GM19099 (cell line): ENCODE results near the gene EVC2.

ENCODE experiments used
- POLR2A ChIP-seq: IDR thresholded peaks from 3 replicates; pipeline ENCODE4 v1.6.1; 2011; ENCODE audit warnings: low read depth; ENCODE audit not compliant: insufficient read length; ENCODE audit errors: extremely low read depth

The EVC2 gene

DNA sequence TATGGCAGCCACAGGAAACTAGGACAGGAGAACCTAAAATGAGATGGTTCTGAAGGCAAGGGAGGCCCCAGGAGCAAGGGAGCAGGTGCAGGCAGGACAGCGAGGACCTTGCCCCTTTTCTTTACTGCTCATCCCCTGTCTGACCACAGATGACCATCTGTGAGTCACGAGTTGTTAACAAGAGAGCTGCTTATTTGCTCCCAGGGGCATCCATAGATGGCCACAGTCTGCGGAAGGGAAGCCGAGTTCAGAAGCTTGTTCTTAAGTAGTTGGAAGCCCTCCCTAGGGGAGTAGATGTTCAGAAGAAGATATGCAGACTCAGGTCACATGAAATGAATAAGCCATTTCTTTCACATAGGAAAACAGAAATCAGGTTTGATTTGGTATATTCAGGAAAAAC, 69.4 kb downstream of the EVC2 start:
- TF ChIP-seq POLR2A = no peak

GRCh38 chr4:5638316-5638715, 70.0 kb downstream of the EVC2 start:
- no peak for TF ChIP-seq POLR2A

- TF ChIP-seq POLR2A = no peak
Measured at GRCh38 chr4:5636766-5637670, 71.3 kb downstream of the EVC2 start.

GRCh38 chr4:5635826-5636195, 72.5 kb downstream of the EVC2 start:
- no peak for TF ChIP-seq POLR2A

- TF ChIP-seq POLR2A = no peak
Measured at GRCh38 chr4:5632571-5632970, 75.8 kb downstream of the EVC2 start.

DNA sequence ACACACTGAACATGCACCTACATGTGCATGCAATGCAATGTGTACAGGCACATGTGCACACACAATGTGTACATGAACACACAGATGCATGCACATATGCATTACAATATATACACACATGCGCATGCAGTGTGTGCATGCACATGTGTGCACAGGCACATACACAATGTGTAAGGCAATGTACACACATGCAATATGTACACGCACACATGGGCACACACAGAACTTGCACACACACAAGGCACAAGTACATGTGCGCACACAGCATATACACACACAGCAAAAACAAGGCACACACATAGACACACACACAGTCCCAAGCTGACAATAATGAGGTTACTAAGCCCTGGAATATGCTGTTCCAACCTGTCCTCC, 76.3 kb downstream of the EVC2 start:
- TF ChIP-seq POLR2A = no peak

DNA sequence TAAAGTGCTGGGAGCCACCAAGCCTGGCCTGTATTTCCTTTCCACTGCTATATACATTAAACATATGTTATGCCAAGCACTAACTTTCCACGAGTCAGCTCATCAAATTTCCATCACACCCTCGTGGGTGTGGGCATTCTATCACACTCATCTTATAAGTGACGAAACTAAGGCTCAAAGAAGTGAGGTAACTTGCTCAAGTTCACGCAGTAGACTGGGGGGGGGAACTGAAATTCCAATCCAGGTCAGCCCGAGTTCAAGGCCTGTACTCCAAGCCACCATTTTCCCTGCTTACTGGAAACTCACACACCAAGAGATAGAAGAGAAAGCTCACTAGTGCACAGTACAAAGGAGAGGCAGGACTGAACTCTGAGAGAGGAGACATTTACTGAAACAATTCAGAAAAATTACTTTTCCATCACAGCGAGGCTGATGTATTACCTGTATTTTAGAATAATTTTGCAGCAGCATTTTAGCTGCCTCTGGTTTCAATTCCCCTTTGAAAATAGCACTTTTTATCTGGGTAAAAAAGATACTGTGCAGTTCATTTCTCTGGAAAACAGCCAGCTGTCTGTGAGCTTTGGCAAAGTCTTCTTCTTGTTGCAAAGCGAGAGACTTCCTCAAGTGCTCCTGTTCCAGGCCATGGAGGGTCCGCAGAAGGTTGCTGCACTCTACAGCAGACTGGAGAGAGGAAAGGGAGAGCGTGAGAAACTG, 76.8 kb downstream of the EVC2 start:
- TF ChIP-seq POLR2A = no peak

DNA sequence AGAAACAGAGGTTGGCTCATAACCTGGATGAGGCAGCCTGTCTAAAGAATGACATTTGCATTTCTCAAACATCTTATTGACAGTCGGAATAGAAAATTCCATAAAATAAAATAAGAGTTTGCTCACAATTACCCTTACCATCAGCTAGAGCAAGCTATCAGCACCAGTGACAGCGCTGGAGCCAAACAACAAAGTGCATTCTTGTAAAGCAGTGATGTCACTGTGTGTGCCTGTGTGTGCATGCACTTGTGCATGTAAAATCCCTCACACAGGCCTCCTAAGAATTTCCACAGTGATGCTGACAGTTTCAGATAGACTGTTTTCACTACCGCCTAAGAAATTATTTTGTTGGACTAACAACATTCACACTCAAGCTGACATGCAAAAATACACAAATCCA, 77.6 kb downstream of the EVC2 start:
- TF ChIP-seq POLR2A = no peak

- TF ChIP-seq POLR2A = no peak
Measured at GRCh38 chr4:5629542-5629941, 78.8 kb downstream of the EVC2 start.

GRCh38 chr4:5626913-5627312, 81.4 kb downstream of the EVC2 start:
- no peak for TF ChIP-seq POLR2A

- no peak for TF ChIP-seq POLR2A
Measured at GRCh38 chr4:5622596-5622995, 85.8 kb downstream of the EVC2 start.

- no peak for TF ChIP-seq POLR2A
Measured at GRCh38 chr4:5619913-5620625, 88.3 kb downstream of the EVC2 start.

DNA sequence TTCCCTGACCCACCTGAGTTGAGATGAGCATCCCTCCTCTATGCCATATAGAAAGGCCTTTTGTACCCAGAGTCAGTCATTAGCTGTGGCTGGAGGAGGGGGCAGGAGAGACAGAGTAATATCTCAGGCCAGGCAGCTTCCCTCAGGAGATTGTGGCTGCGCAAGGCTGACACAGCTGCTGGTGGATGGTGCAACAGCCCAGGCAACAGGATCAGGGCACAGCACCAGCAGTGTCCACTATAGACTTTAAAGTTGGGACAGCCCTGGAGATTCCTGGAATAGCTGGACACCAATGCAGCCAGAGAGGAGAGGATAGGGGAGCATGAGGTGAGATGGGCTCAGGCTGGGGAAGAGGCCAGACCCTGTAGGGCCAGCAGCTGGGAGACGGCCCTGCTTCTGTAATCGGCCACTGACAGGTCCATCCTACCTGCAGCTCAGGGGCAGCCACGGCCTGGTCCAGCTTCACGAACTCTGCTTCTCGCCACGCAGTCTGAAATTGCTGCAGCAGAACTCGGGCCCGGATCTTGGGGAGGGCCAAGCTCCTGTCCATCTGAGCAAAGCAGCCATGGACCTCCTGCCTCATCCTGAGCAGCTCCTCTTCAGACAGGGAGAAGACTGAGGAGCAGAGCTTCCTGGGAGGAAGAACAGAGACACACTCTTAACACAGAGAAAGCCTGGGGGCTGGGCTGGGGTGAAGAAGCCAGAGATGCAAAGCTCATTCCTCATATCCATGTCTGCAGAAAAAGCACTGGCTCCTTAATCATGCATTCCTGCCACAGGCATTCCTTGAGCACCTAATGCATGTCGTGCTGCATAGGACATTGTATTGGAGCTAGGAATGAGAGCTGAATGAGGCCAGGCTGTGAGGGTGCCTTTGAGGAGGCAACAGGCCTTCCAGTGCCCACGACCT, 90.1 kb downstream of the EVC2 start:
- TF ChIP-seq POLR2A = no peak

GRCh38 chr4:5616331-5616950, 91.9 kb downstream of the EVC2 start:
- TF ChIP-seq POLR2A = no peak
